Natural killer cell (primary cell): ENCODE results near the gene ULBP1. TPM values are rescaled to one million over a fixed set of nuclear protein-coding genes. Genes with fewer than 3 reads are reported as not detected.

ENCODE experiments used
- ATAC-seq, 3 donors: fragments of 150-1000 bp in 2 of 3; fragments of 200-7000 bp in 1 of 3; cut with Tn5 transposase; 1 replicate in 1 of 3; 2 replicates in 2 of 3; pipeline ENCODE4 v1.10.0; 2021; ENCODE audit warnings: mild to moderate bottlenecking in 2 of 3, moderate library complexity in 2 of 3
- DNase-seq, 2 donors: peaks; one replicate each; pipeline versions ENCODE4 v3.0.0 to v3.0.0-alpha.2; 2013 to 2021; ENCODE audit warnings: mixed read lengths in 1 of 2
- H3K27ac ChIP-seq: one replicate; pipeline ENCODE4 v1.5.1; 2013; ENCODE audit warnings: mild to moderate bottlenecking, low read length
- H3K27me3 ChIP-seq: one replicate; pipeline ENCODE4 v1.6.1; 2013; ENCODE audit warnings: low read length; ENCODE audit not compliant: control insufficient read depth, insufficient read depth
- H3K36me3 ChIP-seq: one replicate; pipeline ENCODE4 v1.6.1; 2013; ENCODE audit warnings: low read length; ENCODE audit not compliant: control insufficient read depth, insufficient read depth
- H3K4me1 ChIP-seq: one replicate; pipeline ENCODE4 v1.6.1; 2013; ENCODE audit warnings: low read length; ENCODE audit not compliant: control insufficient read depth, insufficient read depth
- H3K4me3 ChIP-seq: one replicate; pipeline ENCODE4 v1.5.1; 2013; ENCODE audit warnings: low read length
- H3K9me3 ChIP-seq: one replicate; pipeline ENCODE4 v1.6.1; 2013; ENCODE audit warnings: low read length; ENCODE audit not compliant: control insufficient read depth, insufficient read depth
- H3K27ac Mint-ChIP-seq, 2 donors: one replicate each; pipeline ENCODE4 v1.8.0; 2022; ENCODE audit warnings: mild to moderate bottlenecking in 2 of 2, mixed read lengths in 2 of 2, moderate library complexity in 1 of 2
- H3K27me3 Mint-ChIP-seq, 2 donors: one replicate each; pipeline ENCODE4 v1.8.0; 2022; ENCODE audit warnings: low read depth in 2 of 2, mixed read lengths in 2 of 2
- H3K36me3 Mint-ChIP-seq: one replicate; pipeline ENCODE4 v1.8.0; 2022; ENCODE audit warnings: mixed read lengths
- H3K4me1 Mint-ChIP-seq, 2 donors: one replicate each; pipeline ENCODE4 v1.8.0; 2022; ENCODE audit warnings: mixed read lengths in 2 of 2
- H3K4me3 Mint-ChIP-seq: one replicate; pipeline ENCODE4 v1.8.0; 2022; ENCODE audit warnings: mild to moderate bottlenecking, moderate library complexity, mixed read lengths
- H3K9me3 Mint-ChIP-seq, 2 donors: one replicate each; pipeline ENCODE4 v1.8.0; 2022; ENCODE audit warnings: mixed read lengths in 2 of 2
- WGBS: methylation state at CpG from one replicate; pipeline ENCODE4 v1.1.7; 2013; ENCODE audit warnings: missing lambda C conversion rate; ENCODE audit not compliant: insufficient coverage; 5-methylcytosine and 5-hydroxymethylcytosine counted together
- intact Hi-C: fragments of 100-400 bp; cut with micrococcal nuclease; formaldehyde crosslinking; loops from one replicate; pipeline ENCODE4 v1.14.2; 2022
- total RNA-seq, 4 donors: library from RNA; stranded (reverse); fragments of 120-200 nt in 1 of 4; gene quantifications; one replicate each; pipeline versions ENCODE4 v1.2.3 to v1.2.4, GENCODE V29; 2013 to 2022
- TF ChIP-seq, protein P1 (sequence below): fragments of 200-600 bp; IDR thresholded peaks from one replicate; pipeline ENCODE4 v1.8.0; 2022; ENCODE audit warnings: antibody characterized with exemption

ULBP1 gene
- total RNA-seq, 3 donors from 2014 or later (not counting 1 experiment from before 2014, with no cell fraction given), result 0.18 to 0.23 TPM; not detected in 1

DNA sequence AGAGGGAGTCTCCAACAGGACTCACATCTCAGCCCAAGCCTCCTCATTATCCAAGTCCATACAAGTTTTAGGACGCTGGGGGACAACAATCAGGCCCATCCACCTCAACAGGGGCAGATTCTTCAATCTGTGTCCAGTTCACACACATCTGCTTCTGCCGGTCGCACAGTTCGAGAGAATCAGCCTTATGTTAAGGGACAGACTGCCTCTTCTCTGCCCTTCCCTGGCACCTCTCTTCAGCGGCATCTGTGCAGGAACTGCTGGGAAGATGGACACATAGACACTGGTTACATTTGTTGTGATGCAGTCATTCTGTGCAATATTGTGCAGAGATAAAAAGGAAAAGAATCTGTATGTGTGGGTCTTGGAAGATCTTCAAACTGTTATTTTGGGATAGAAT is 21.0 kb downstream of the ULBP1 start:
- 47% methylated on average over 5 of the region's 5 CpGs for WGBS
- peaks cover 3 to 14% of the 10 kb centered on the region in 2 donors for H3K4me1 Mint-ChIP-seq
- Histone ChIP-seq H3K4me3 (no peak overlapping the region), H3K4me1 (peaks cover 7% of the 10 kb centered on the region), H3K36me3 (no peaks in the 10 kb centered on the region), H3K9me3 (peaks cover 14% of the 10 kb centered on the region), H3K27me3 (peaks cover 58% of the 10 kb centered on the region), H3K27ac (no peak overlapping the region)
- intact Hi-C loops, result no loop called here
- H3K4me3 Mint-ChIP-seq, result no peak overlapping the region
- peaks cover 0 to 5% of the 10 kb centered on the region in 2 donors for H3K9me3 Mint-ChIP-seq
- H3K27ac Mint-ChIP-seq, result no peak overlapping the region
- DNase-seq (no peak), ATAC-seq (no peak)
- TF ChIP-seq, protein P1, sequence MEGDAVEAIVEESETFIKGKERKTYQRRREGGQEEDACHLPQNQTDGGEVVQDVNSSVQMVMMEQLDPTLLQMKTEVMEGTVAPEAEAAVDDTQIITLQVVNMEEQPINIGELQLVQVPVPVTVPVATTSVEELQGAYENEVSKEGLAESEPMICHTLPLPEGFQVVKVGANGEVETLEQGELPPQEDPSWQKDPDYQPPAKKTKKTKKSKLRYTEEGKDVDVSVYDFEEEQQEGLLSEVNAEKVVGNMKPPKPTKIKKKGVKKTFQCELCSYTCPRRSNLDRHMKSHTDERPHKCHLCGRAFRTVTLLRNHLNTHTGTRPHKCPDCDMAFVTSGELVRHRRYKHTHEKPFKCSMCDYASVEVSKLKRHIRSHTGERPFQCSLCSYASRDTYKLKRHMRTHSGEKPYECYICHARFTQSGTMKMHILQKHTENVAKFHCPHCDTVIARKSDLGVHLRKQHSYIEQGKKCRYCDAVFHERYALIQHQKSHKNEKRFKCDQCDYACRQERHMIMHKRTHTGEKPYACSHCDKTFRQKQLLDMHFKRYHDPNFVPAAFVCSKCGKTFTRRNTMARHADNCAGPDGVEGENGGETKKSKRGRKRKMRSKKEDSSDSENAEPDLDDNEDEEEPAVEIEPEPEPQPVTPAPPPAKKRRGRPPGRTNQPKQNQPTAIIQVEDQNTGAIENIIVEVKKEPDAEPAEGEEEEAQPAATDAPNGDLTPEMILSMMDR, result no peak
- peaks cover 75 to 92% of the 10 kb centered on the region in 2 donors for H3K27me3 Mint-ChIP-seq
- H3K36me3 Mint-ChIP-seq, result peaks cover 13% of the 10 kb centered on the region

DNA sequence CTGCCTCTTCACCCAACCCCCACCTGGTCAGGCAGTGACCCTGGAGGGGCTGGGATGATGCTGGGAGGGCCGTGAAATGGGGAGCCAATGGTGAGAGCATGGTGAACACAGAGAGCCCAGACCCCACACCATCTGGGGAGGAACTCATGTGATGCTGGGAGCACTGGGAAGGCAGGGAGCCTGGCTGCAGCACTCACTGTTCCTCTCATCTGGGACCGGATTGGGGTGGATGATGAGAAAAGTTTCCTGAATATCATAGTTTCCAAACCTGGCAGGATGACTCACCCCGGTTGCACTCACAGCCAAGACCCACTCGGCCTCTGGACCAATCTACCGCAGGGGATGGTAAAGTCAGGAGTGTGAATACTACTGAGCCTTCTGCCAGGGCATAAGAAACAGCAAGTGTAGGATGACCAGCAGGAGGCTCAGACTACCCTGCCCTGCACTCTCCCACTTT is 21.8 kb downstream of the ULBP1 start:
- Histone ChIP-seq H3K9me3 (peaks cover 14% of the 10 kb centered on the region), H3K4me3 (no peak overlapping the region), H3K27ac (no peak overlapping the region), H3K4me1 (peaks cover 14% of the 10 kb centered on the region), H3K36me3 (no peaks in the 10 kb centered on the region), H3K27me3 (peaks cover 64% of the 10 kb centered on the region)
- TF ChIP-seq, protein P1, result no peak
- H3K27me3 Mint-ChIP-seq, result peaks cover 79 to 96% of the 10 kb centered on the region in 2 donors
- 22% methylated on average over 5 of the region's 5 CpGs for WGBS
- H3K27ac Mint-ChIP-seq, result no peak overlapping the region
- peaks cover 13% of the 10 kb centered on the region for H3K36me3 Mint-ChIP-seq
- peaks cover 0 to 5% of the 10 kb centered on the region in 2 donors for H3K9me3 Mint-ChIP-seq
- peaks cover 11 to 22% of the 10 kb centered on the region in 2 donors for H3K4me1 Mint-ChIP-seq
- H3K4me3 Mint-ChIP-seq, result no peak overlapping the region
- DNase-seq (no peak), ATAC-seq (no peak)
- intact Hi-C loops, result no loop called here

DNA sequence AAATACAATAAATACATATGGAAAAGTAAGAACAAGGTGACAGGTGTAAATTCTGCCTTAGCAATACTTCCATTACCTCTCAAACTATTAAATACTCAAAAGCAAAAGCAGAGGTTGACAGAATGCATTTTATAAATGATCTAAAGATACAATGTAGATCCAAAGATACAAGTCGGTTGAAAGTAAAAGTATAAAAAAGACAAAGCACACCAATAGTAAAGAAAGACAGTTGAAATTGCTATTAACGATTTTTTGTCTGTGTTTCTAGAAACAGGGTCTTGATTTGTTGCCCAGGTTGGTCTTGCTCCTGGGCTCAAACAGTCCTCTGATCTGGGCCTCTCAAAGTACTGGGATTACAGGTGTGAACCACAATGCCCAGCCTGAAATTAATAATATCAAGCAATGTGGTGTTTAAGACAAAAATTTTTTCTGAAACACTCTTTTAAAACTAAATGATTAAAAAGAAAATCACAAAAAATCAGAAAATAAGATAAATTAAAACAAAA is 23.9 kb downstream of the ULBP1 start:
- H3K36me3 Mint-ChIP-seq, result peaks cover 13% of the 10 kb centered on the region
- Histone ChIP-seq H3K4me1 (peaks cover 29% of the 10 kb centered on the region), H3K4me3 (no peak overlapping the region), H3K36me3 (no peaks in the 10 kb centered on the region), H3K9me3 (peaks cover 14% of the 10 kb centered on the region), H3K27ac (no peak overlapping the region), H3K27me3 (peaks cover 73% of the 10 kb centered on the region)
- no peak overlapping the region for H3K4me3 Mint-ChIP-seq
- ATAC-seq, result no peak
- peaks cover 0 to 5% of the 10 kb centered on the region in 2 donors for H3K9me3 Mint-ChIP-seq
- no peak for DNase-seq
- H3K27ac Mint-ChIP-seq, result no peak overlapping the region
- WGBS, result 29% methylated on average over 1 of the region's 2 CpGs
- H3K4me1 Mint-ChIP-seq, result peaks cover 20 to 31% of the 10 kb centered on the region in 2 donors
- H3K27me3 Mint-ChIP-seq, result peaks cover 80 to 98% of the 10 kb centered on the region in 2 donors
- TF ChIP-seq, protein P1, result no peak
- intact Hi-C loops, result no loop called here
